T1000 (cell line): Measurements from ENCODE around the gene RC3H2.
A peak's percentile ranks its signal among the peaks of the same experiment; 100 is the strongest.

Source experiments
- DNase-seq: peaks from one replicate; lab custom pipeline; 2025; ENCODE audit warnings: mixed read lengths; lab: John Stamatoyannopoulos, UW

The RC3H2 gene

DNA sequence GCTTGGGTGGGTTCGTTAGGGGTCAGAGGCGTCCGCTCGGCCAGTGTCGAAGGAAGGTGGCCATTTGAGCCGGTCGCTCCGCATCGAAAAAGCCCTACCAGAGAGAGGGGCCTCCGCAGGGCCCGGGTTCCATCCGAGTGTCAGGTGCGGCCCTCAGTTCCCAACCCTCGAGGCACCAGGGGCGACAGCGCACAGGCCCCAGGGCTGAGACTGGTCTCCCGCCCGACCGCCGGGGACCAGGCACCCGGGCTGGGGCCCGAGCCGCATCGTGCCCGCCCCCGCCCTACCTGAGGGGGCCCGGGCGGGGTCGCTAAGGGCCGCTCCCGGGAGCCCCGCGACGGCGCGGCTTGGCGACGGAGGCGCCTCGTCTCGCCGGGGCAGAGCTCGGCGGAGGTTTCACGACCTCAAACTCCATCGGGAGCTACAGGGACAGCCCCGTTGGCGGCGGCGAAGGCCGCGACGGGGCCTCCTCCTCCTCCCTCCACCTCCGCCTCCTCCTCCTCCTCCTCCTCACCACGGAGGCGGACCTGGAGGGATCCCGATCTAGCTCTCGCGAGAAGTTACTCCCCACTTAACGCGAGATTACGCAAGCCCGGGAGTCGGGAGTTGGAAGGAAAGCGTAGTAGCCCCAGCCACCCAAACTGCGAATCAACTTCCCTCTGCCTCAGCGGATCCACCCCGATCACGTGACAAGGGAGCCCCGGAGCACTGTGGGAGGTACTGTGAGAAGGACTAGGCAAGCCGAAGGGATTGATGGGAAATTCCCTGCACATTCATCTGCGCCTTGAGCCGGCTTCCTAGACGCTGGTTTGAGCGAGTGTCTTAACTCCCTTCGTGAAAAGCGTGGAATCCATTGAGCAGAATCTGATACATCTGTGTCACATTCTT, at the start of gene RC3H2:
RC3H2 (minus strand) TSS at position 537 of the 888 bp plus-strand sequence. CDS start 7,850 bp downstream, outside the sequence.
- DNase-seq: peak; percentile 98

GRCh38 chr9:122954253-122954691, 49.1 kb upstream of the RC3H2 start:
- DNase-seq: no peak

DNA sequence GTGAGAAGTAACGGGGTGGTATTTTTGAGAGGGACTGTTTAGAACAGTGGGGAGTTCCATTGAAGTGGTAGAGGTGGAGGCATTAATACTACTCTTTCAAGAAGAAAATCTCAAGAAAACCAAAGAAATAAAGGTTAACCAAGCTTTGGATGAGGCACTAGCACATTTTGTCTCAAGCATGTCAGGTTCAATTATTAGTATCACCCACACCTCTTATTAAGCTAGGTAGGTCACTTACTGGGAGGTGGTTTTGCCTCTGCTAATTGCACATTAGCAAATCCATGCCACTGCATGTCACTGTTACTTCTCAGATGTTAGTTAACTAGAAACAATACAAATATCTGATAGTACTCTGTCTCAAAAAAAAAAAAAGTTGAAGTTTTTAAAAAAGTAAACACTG, 45.9 kb upstream of the RC3H2 start:
- DNase-seq: no peak

DNA sequence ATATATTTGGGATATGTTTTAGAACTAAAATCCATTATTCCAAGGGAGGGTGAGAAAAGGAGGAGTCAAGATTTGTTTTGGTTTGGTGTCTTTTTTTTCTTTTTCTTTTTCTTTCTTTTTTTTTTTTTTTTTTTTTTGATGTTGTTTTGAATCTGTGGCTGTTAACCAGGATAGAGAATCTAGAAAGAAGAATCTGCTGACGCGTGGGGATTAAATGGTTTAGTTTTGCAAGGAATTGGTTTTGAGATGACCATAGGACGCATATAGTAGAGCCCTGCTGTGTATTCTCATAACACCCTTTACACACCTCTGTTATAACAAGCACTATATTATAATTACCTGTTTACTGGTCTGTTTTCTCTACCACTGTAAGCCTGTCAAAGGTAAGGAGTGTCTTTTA, 45.1 kb upstream of the RC3H2 start:
- no peak for DNase-seq

GRCh38 chr9:122949696-122950095, 44.5 kb upstream of the RC3H2 start:
- DNase-seq: no peak

DNA sequence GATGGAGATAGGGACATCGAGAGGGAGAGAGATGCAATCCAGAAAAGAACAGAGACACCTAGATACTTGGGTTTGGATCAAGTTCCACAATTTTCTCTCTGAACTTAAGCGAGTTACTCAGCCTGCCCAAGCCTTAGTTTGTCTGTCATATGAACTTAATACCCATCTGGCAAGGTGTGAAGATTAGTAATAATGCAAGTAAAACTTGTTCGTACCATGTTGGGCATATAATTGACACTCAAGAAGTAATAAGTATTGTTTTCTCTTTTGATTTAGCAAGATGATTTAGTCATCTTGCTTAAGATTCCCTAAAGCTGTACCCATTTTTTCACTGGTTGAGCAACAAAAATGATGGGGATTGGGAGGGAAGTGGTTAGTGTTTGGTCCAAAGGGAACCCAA, 43.2 kb upstream of the RC3H2 start:
- no peak for DNase-seq

- DNase-seq: no peak
Observed at GRCh38 chr9:122946461-122947005, 41.4 kb upstream of the RC3H2 start.

- no peak for DNase-seq
Observed at GRCh38 chr9:122944960-122945888, 40.1 kb upstream of the RC3H2 start.

DNA sequence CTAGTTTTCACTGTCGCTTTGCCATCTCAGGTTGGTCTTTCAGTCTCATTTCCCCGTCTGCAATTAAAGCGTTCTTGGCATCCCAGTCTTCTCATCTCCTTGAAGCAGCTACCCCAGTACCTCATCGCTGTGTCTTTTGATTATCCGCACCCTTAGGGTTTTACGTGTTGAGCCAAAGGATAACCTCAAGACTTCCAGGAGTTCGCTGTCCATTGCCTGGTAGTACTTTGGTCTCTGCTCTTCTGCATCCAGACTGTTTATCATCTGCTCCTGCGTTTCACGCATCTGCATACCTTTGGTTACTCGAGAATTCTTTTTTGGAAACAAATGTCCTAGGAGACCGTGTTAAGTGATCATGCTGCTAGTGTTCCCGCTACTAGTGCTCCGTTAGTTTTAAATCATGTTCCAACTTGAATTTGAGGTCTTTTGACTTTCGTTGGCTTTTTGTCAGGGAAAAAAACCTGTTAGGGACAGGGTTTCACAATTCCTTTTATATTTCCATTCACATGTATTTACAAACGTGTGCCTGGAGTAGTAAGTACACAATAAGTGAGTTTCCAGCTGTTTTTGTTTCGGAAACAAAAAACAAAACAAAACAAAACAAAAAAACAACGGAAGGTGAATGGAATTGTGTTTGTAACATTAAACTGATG, 36.5 kb upstream of the RC3H2 start:
- DNase-seq: no peak

GRCh38 chr9:122940749-122941581, 35.8 kb upstream of the RC3H2 start, which contains the start of gene RABGAP1:
TSS of gene RABGAP1 (plus strand) at chr9:122941020. CDS start at chr9:122957060, 16,040 bp downstream.
- peak; percentile 90 for DNase-seq

- DNase-seq: no peak
Observed at GRCh38 chr9:122940454-122940748, 35.2 kb upstream of the RC3H2 start.

GRCh38 chr9:122939601-122940000, 34.4 kb upstream of the RC3H2 start:
- no peak for DNase-seq

- DNase-seq: no peak
Observed at GRCh38 chr9:122936883-122937282, 31.7 kb upstream of the RC3H2 start.

DNA sequence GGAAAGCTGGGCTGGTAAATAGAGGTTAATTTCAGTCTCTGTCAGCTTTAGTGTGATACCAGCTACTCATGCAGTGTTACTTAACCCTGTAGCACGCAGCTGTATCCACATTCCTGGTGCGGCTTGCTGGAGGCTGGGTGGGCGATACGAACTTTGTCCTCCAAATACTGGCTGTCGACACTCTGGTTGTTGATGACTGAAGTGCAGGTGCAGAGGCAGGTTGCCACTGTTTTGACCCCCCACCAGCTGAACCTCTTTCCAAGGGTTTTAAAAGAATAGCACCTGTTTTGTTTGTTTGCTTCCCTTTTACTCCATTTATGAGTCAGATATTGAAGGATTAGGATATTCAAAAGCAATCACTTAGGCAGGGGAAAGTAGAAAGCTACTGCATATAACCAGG, 31.3 kb upstream of the RC3H2 start:
- no peak for DNase-seq

DNA sequence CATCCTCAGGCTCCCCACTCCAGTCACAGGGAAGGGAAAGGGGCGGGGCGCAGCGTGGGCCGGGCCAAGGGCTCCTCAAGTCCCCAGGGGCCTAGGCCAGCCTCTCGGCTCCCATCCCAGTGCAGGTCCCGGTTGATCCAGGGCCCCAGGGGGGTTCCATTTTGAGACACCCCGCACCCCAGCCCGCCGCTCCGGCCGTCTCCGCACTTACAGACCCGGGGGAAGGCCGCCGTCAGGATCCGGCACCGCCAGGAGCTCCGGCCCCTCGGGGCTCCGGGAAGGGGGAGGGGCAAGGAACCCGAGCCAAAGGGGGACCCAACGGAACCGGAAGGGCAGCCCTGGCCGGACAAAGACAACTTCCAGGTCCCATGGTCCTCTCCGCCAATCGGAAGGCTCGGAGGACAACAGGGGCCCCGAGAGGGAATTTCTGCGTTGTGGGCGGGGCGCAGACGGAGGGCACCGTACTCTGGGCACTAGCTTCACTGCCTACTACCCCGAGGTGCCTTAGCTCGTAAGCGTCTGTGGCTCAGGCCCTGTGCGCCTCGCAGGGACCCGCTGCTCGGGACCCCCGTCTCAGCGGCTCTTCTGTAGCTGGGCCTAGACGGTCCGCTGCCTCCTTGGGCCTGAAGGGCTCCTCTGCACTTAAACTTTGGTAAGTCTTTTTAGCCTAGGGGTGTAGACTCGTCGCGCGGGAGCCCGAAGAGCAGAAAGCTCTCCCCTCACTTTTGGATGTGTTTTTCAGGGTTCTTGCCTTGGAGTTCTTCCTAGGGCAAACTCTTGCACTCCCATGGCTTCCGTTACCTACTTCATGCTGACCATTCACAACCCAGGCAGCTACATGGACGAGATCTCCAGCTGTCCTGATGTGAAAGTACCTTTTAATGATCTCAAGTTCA, 26.3 kb upstream of the RC3H2 start, which contains the start of gene ZBTB26:
ZBTB26 (minus strand) TSS at position 287 of the 896 bp plus-strand sequence. CDS start 11,578 bp downstream, outside the sequence.
- peak; percentile 91 for DNase-seq

GRCh38 chr9:122930541-122931225, 25.5 kb upstream of the RC3H2 start:
- no peak for DNase-seq

- no peak for DNase-seq
Observed at GRCh38 chr9:122929796-122930354, 24.7 kb upstream of the RC3H2 start.

- DNase-seq: no peak
Observed at GRCh38 chr9:122923947-122924346, 18.8 kb upstream of the RC3H2 start.

DNA sequence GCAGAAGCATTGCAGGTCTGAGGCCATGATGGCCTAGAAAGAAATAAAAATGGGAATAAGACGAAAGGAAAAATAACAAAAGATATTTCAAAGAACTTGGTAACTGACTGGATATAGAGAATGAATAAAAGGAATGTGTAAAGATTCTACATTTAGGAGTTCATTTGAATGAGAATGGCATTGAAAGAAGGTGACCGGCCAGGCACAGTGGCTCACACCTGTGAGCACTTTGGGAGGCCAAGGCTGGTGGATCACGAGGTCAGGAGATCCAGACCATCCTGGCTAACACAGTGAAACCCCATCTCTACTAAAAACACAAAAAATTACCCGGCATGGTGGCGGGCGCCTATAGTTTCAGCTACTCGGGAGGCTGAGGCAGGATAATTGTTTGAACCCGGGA, 17.6 kb upstream of the RC3H2 start:
- no peak for DNase-seq
